K562 (cell line): ENCODE measurements around the gene SMARCA4. TPM values are rescaled to one million over a fixed set of nuclear protein-coding genes. Genes with fewer than 3 reads are reported as not detected.

Source experiments
- AFF1 ChIP-seq, 2 experiments: fragments of 450-650 bp; IDR thresholded peaks; 2 replicates each; pipeline ENCODE4 v1.6.1; 2018; ENCODE audit warnings: mild to moderate bottlenecking in 2 of 2, low read depth in 1 of 2; ENCODE audit not compliant: partially characterized antibody in 2 of 2
- ARNT ChIP-seq, 2 experiments: fragments of 450-650 bp; IDR thresholded peaks; 2 replicates each; pipeline ENCODE4 v1.6.1; 2016; ENCODE audit warnings: mild to moderate bottlenecking in 1 of 2
- C11orf30 ChIP-seq: fragments of 450-650 bp; IDR thresholded peaks from 2 replicates; pipeline ENCODE4 v1.6.1; 2016; ENCODE audit warnings: low read depth, mild to moderate bottlenecking
- CREM ChIP-seq: IDR thresholded peaks from 2 replicates; pipeline ENCODE4 v1.6.1; 2014; ENCODE audit warnings: antibody characterized with exemption, low read depth
- ETV6 ChIP-seq, 3 experiments: fragments of 150-350 bp in 1 of 3; sonication (generic) in 1 of 3; formaldehyde crosslinking in 1 of 3; IDR thresholded peaks; 2 replicates each; pipeline versions ENCODE4 v1.6.1 to v1.8.0; 2014 to 2022; ENCODE audit warnings: borderline replicate concordance in 2 of 3, low read depth in 2 of 3, antibody characterized with exemption in 1 of 3, low read length in 1 of 3, mild to moderate bottlenecking in 1 of 3, missing genetic modification reagents in 1 of 3
- HLTF ChIP-seq: fragments of 450-650 bp; IDR thresholded peaks from 2 replicates; pipeline ENCODE4 v1.6.1; 2016
- LCOR ChIP-seq: sonication (generic); formaldehyde crosslinking; IDR thresholded peaks from 2 replicates; pipeline ENCODE4 v1.8.0; 2022; ENCODE audit warnings: mild to moderate bottlenecking, missing genetic modification reagents
- MTA3 ChIP-seq: fragments of 450-650 bp; formaldehyde crosslinking; IDR thresholded peaks from 2 replicates; pipeline ENCODE4 v1.6.1; 2017; ENCODE audit warnings: mild to moderate bottlenecking, borderline replicate concordance
- NFATC3 ChIP-seq: fragments of 450-650 bp; IDR thresholded peaks from 2 replicates; pipeline ENCODE4 v1.6.1; 2017; ENCODE audit warnings: mild to moderate bottlenecking
- NR4A1 ChIP-seq, 2 experiments: fragments of 250-450 bp in 1 of 2; fragments of 450-650 bp in 1 of 2; sonication (Bioruptor Pico) in 1 of 2; IDR thresholded peaks; 2 replicates each; pipeline versions ENCODE4 v1.4.0 to v1.6.1; 2016 to 2020; ENCODE audit warnings: mild to moderate bottlenecking in 2 of 2, missing compliant biosample characterization in 1 of 2, missing genetic modification characterization in 1 of 2, moderate library complexity in 1 of 2
- NRF1 ChIP-seq, 2 experiments: fragments of 450-650 bp; IDR thresholded peaks in 1 of 2; conservative IDR thresholded peaks in 1 of 2; 2 replicates each; pipeline ENCODE4 v1.6.1; 2014; ENCODE audit warnings: mild to moderate bottlenecking in 2 of 2
- TCF7 ChIP-seq: sonication (generic); IDR thresholded peaks from 2 replicates; pipeline ENCODE4 v1.6.1; 2016; ENCODE audit warnings: antibody characterized with exemption, borderline replicate concordance
- TEAD2 ChIP-seq: fragments of 450-650 bp; IDR thresholded peaks from 2 replicates; pipeline ENCODE4 v1.6.1; 2016; ENCODE audit warnings: missing genetic modification characterization, control low read depth, missing compliant biosample characterization
- XRCC3 ChIP-seq: fragments of 450-650 bp; IDR thresholded peaks from 2 replicates; pipeline ENCODE4 v1.6.1; 2017; ENCODE audit warnings: mild to moderate bottlenecking, moderate library complexity
- ZBTB1 ChIP-seq: sonication (generic); formaldehyde crosslinking; IDR thresholded peaks from 2 replicates; pipeline ENCODE4 v1.8.1; 2023; ENCODE audit warnings: missing genetic modification reagents, low read depth, mild to moderate bottlenecking, borderline replicate concordance
- ZBTB11 ChIP-seq, 3 experiments: fragments of 200-800 bp in 1 of 3; fragments of 250-450 bp in 1 of 3; fragments of 450-650 bp in 1 of 3; sonication (Bioruptor Pico) in 1 of 3; sonication (Bioruptor generic) in 1 of 3; formaldehyde crosslinking in 1 of 3; IDR thresholded peaks; 2 replicates each; pipeline versions ENCODE4 v1.6.1 to v1.8.0; 2016 to 2022; ENCODE audit warnings: mild to moderate bottlenecking in 2 of 3, missing genetic modification characterization in 2 of 3, missing compliant biosample characterization in 1 of 3, moderate library complexity in 1 of 3
- ZNF644 ChIP-seq: fragments of 200-800 bp; sonication (Bioruptor generic); IDR thresholded peaks from 2 replicates; pipeline ENCODE4 v1.6.1; 2016; ENCODE audit warnings: low read depth, missing genetic modification characterization, missing compliant biosample characterization
- polyA plus RNA-seq, 8 experiments: library from polyadenylated mRNA; depleted of rRNA in 4 of 8; stranded (reverse) in 5 of 8; unstranded in 3 of 8; fragments of >200 nt; fragmentation: Nextera tagmentation in 2 of 8; fragmentation: Illumina TruSeq in 1 of 8; extraction: Ambion mirVana in 2 of 8; extraction: Trizol in 1 of 8; gene quantifications; 2 replicates each; pipeline versions ENCODE4 v1.2.1 to v1.2.3, GENCODE V29; 2011 to 2014; ENCODE audit warnings: inconsistent platforms in 1 of 8, missing spikeins in 1 of 8
- total RNA-seq, 7 experiments: library from RNA; depleted of rRNA in 6 of 7; stranded (reverse); fragments of >200 nt in 6 of 7; fragmentation: Illumina TruSeq in 2 of 7; extraction: Trizol in 2 of 7; gene quantifications; 2 replicates each; pipeline versions ENCODE4 v1.2.1 to v1.2.3, GENCODE V29; 2011 to 2021; ENCODE audit warnings: low replicate concordance in 1 of 7
- TF ChIP-seq, protein P1 (sequence below), 2 experiments: fragments of 450-650 bp; IDR thresholded peaks; 2 replicates each; pipeline ENCODE4 v1.6.1; 2016

Gene SMARCA4
- total and polyA plus RNA-seq, 9 of the 15 experiments (the other 6 are each of a cell fraction or from before 2014, with no cell fraction given), result 19.3 to 207 (median 52.1) TPM

DNA sequence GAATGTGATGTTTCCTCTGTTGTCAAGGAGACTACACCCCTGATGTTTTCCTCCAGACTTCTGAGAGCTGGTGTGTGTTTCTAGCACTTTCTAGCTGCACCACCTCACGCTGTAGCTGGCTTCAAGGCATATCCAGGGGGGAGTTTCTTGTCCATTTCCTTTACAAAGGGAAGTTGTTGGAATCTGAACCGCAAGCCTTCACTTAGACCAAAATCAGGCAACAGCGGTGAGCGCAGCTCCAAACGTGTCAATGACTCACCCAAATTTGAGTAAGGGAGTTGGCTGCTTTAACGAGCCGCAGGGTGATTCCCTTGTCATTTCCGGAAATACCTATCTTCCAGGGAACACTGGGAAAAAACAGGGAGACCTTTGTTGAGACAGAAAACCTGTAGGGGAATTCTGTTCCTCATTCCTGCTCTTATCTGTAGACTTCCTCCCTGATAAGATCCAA lies 130.9 kb downstream of the SMARCA4 start (continued):
- TF ChIP-seq C11orf30 (peak; percentile 36; the same call in 1 of the 2 replicates), TCF7 (no peak), AFF1 (IDR thresholded peaks at IDR 0.05; ENCODE audit: low read depth in 1 of 2, partially characterized antibody in 2 of 2) (peak in 1 of 2 experiments; percentile 61), NR4A1 (CRISPR knock-in tag; IDR thresholded peaks at IDR 0.05) (no peak), NR4A1 (tag; IDR thresholded peaks at IDR 0.05) (no peak), NFATC3 (no peak), ZNF644 (tag) (no peak), LCOR (no peak), XRCC3 (no peak), ZBTB1 (CRISPR knock-in tag) (peak; percentile 92), ARNT (IDR thresholded peaks at IDR 0.05) (0 out of 4 replicates have a peak, but pooled peaks of 1 of the 2 experiments have one; percentile 14), MTA3 (0 out of 2 replicates have a peak, but pooled peaks have one; percentile 19), CREM (peak; percentile 43), ETV6 (IDR thresholded peaks at IDR 0.05; ENCODE audit: borderline replicate concordance in 1 of 2, low read depth in 2 of 2, low read length in 1 of 2) (0 out of 4 replicates have a peak, but pooled peaks of 1 of the 2 experiments have one; percentile 32), ETV6 (CRISPR knock-in tag; IDR thresholded peaks at IDR 0.05; ENCODE audit: borderline replicate concordance) (no peak), HLTF (no peak), ZBTB11 (CRISPR knock-in tag; IDR thresholded peaks at IDR 0.05) (no peak), NRF1 (conservative IDR thresholded peaks at IDR 0.05 in 1 of 2, IDR thresholded peaks at IDR 0.05 in 1 of 2) (peak; percentile 13 to 40; a peak in 2 of 4 replicates), TEAD2 (no peak)
- TF ChIP-seq, protein P1, sequence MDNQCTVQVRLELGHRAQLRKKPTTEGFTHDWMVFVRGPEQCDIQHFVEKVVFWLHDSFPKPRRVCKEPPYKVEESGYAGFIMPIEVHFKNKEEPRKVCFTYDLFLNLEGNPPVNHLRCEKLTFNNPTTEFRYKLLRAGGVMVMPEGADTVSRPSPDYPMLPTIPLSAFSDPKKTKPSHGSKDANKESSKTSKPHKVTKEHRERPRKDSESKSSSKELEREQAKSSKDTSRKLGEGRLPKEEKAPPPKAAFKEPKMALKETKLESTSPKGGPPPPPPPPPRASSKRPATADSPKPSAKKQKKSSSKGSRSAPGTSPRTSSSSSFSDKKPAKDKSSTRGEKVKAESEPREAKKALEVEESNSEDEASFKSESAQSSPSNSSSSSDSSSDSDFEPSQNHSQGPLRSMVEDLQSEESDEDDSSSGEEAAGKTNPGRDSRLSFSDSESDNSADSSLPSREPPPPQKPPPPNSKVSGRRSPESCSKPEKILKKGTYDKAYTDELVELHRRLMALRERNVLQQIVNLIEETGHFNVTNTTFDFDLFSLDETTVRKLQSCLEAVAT (IDR thresholded peaks at IDR 0.05), result peak; percentile 69 to 71; a peak in 2 of 4 replicates
